Progenitor cell of endocrine pancreas (in vitro differentiated cells): Measurements from ENCODE around the gene SKIDA1. TPM values are rescaled to one million over a fixed set of nuclear protein-coding genes. Genes with fewer than 3 reads are reported as not detected.
A peak's percentile ranks its signal among the peaks of the same experiment; 100 is the strongest.

Experiments used
- DNase-seq: peaks from one replicate; pipeline ENCODE4 v3.0.0; 2021; ENCODE audit warnings: low spot score; ENCODE audit not compliant: unreplicated experiment
- H3K27ac Mint-ChIP-seq: 2 replicates; pipeline ENCODE4 v1.8.0; 2021; ENCODE audit warnings: mild to moderate bottlenecking, moderate library complexity, mixed read lengths
- H3K27me3 Mint-ChIP-seq: 2 replicates; pipeline ENCODE4 v1.8.0; 2021; ENCODE audit warnings: mixed read lengths
- H3K36me3 Mint-ChIP-seq: 2 replicates; pipeline ENCODE4 v1.8.0; 2022; ENCODE audit warnings: mixed read lengths; ENCODE audit not compliant: insufficient read depth
- H3K4me1 Mint-ChIP-seq: 2 replicates; pipeline ENCODE4 v1.8.0; 2021; ENCODE audit warnings: low read depth, mixed read lengths
- H3K4me3 Mint-ChIP-seq: 2 replicates; pipeline ENCODE4 v1.8.0; 2021; ENCODE audit warnings: low read depth, mild to moderate bottlenecking, moderate library complexity, mixed read lengths
- H3K9me3 Mint-ChIP-seq: 2 replicates; pipeline ENCODE4 v1.8.0; 2021; ENCODE audit warnings: low read depth, mixed read lengths
- CTCF ChIP-seq: fragments of 200-600 bp; sonication (generic); IDR thresholded peaks from one replicate; pipeline ENCODE4 v1.5.0; 2021; ENCODE audit warnings: antibody characterized with exemption, mild to moderate bottlenecking; ENCODE audit not compliant: unreplicated experiment
- total RNA-seq: library from RNA; stranded (reverse); gene quantifications from 2 replicates; pipeline ENCODE4 v1.2.1, GENCODE V29; 2021

The SKIDA1 gene
- total RNA-seq, 1 donor from 2014 or later, result 15.3 TPM

GRCh38 chr10:21526860-21527597 is 1.5 kb upstream of the SKIDA1 start:
- DNase-seq, result peak; percentile 54
- TF ChIP-seq CTCF, result no peak
- H3K4me1 Mint-ChIP-seq, result peaks cover 39% of the 10 kb centered on the region

DNA sequence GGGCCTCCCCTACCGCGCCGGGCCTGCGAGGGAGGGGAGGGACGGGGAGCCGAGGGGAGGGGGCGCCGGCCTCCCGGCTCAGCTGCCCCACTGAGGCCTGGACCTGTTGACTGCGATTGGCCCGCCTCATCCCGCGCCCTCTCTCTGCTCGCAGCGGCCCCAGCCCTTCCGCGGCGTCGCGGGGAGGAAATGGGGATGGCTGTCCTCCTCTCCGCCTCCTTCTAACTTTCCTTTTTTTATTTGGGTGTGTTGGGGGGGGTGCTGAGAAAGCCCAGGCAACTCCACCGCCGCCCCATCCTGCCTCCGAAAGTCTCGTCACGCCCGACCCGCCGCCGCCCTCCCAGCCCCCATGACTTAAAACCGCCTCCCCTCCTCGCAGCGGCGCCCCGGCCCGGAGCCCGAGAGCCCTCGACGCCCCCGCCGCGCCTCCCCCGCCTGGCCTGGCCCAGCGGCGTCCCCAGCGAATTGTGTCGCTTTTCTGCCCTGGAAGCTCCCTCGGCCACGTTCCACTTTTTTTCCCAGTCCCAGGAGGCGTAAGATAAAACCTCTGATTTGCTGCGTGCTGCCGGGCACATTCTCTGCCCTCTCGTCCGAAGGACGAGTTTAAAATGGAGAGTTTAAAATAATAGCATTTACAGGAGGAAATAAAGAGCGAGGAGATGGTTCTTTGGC is 842 bp upstream of the SKIDA1 start:
- Mint-ChIP-seq H3K36me3 (no peaks in the 10 kb centered on the region), H3K27me3 (no peaks in the 10 kb centered on the region), H3K27ac (peak overlapping the region; percentile 99), H3K9me3 (no peaks in the 10 kb centered on the region), H3K4me3 (peak overlapping the region; percentile 85), H3K4me1 (peaks cover 43% of the 10 kb centered on the region)
- TF ChIP-seq CTCF, result no peak
- peak; percentile 66 for DNase-seq

More at GRCh38 chr10:21526860-21527597, 1.5 kb upstream of the SKIDA1 start:
- Mint-ChIP-seq H3K27ac (peak overlapping the region; percentile 99), H3K27me3 (no peaks in the 10 kb centered on the region), H3K36me3 (no peaks in the 10 kb centered on the region), H3K9me3 (no peaks in the 10 kb centered on the region), H3K4me3 (peak overlapping the region; percentile 85)

GRCh38 chr10:21524526-21525366 is 736 bp downstream of the SKIDA1 start:
- H3K27ac Mint-ChIP-seq, result peak overlapping the region; percentile 99
- peaks cover 56% of the 10 kb centered on the region for H3K4me1 Mint-ChIP-seq
- no peaks in the 10 kb centered on the region for H3K36me3 Mint-ChIP-seq
- peak overlapping the region; percentile 80 for H3K4me3 Mint-ChIP-seq
- no peak for TF ChIP-seq CTCF
- no peaks in the 10 kb centered on the region for H3K27me3 Mint-ChIP-seq
- no peaks in the 10 kb centered on the region for H3K9me3 Mint-ChIP-seq
- no peak for DNase-seq

GRCh38 chr10:21524131-21524525 is 1.4 kb downstream of the SKIDA1 start:
- no peaks in the 10 kb centered on the region for H3K9me3 Mint-ChIP-seq
- DNase-seq, result no peak
- H3K4me3 Mint-ChIP-seq, result peak overlapping the region; percentile 80
- no peak for TF ChIP-seq CTCF
- no peaks in the 10 kb centered on the region for H3K27me3 Mint-ChIP-seq
- no peaks in the 10 kb centered on the region for H3K36me3 Mint-ChIP-seq
- peak overlapping the region; percentile 99 for H3K27ac Mint-ChIP-seq
- peaks cover 59% of the 10 kb centered on the region for H3K4me1 Mint-ChIP-seq

- no peaks in the 10 kb centered on the region for H3K9me3 Mint-ChIP-seq
- peaks cover 58% of the 10 kb centered on the region for H3K4me1 Mint-ChIP-seq
- no peaks in the 10 kb centered on the region for H3K27me3 Mint-ChIP-seq
- H3K4me3 Mint-ChIP-seq, result peak overlapping the region; percentile 80
- no peak for DNase-seq
- no peaks in the 10 kb centered on the region for H3K36me3 Mint-ChIP-seq
- peak overlapping the region; percentile 99 for H3K27ac Mint-ChIP-seq
- TF ChIP-seq CTCF, result no peak
Observed at GRCh38 chr10:21523557-21524008, 1.9 kb downstream of the SKIDA1 start.
